ENCODE measurements around the gene OR4A16.

Gene OR4A16

GRCh38 chr11:55342901-55343300 lies at the start of gene OR4A16:
Gene OR4A16, plus strand, starts transcription at chr11:55343201. Its CDS starts 0 bp downstream, at chr11:55343201.
- DNase-seq (ENCODE audit: low spot score) = no peak

GRCh38 chr11:55324500-55324899 lies 18.5 kb upstream of the OR4A16 start:
- DNase-seq (ENCODE audit: low spot score) = no peak

GRCh38 chr11:55345306-55345705 lies 2.3 kb downstream of the OR4A16 start:
- DNase-seq (ENCODE audit: low spot score) = no peak

GRCh38 chr11:55349032-55349431 lies 6.0 kb downstream of the OR4A16 start:
- no peak for DNase-seq (ENCODE audit: low spot score)

- no peak for DNase-seq (ENCODE audit: low spot score)
These were observed 14.7 kb downstream of the OR4A16 start for GRCh38 chr11:55357560-55358184.

GRCh38 chr11:55367674-55368073 lies 24.7 kb downstream of the OR4A16 start, which contains the start of gene OR4A15:
Gene OR4A15, plus strand, starts transcription at chr11:55367974. Its CDS starts 0 bp downstream, at chr11:55367974.
- DNase-seq (ENCODE audit: low spot score) = no peak

Data from iPS-NIHi11 (cell line).